GM12873 (cell line): Measurements from ENCODE around the gene ZMYND8.

Experiments used
- TF ChIP-seq, protein P1 (sequence below): IDR thresholded peaks from 2 replicates; pipeline ENCODE4 v1.5.1; 2012; ENCODE audit warnings: low read depth, mild to moderate bottlenecking, moderate library complexity, low read length, control low read depth; ENCODE audit not compliant: insufficient read depth; ENCODE audit errors: missing control alignments

Gene ZMYND8

DNA sequence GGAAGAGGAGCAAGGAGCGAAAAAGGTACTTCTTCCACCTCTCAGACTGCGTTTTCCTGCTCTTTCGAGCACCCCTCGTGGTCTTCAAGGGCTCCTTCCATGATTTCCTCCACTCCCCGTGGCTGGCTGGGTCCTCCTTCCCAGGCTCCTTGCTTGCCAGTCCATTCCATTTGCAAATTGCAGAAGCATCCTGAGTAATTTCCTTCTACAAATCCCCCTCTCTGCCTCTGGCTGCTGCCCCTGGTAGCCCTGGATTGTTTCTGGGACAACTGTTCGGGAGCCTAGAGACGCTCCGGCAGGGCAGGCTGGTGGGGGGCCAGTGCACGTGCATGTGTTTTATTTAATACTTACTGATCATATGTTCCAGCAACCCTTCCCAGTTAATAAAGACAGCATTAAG is 173.1 kb downstream of the ZMYND8 start:
- TF ChIP-seq, protein P1, sequence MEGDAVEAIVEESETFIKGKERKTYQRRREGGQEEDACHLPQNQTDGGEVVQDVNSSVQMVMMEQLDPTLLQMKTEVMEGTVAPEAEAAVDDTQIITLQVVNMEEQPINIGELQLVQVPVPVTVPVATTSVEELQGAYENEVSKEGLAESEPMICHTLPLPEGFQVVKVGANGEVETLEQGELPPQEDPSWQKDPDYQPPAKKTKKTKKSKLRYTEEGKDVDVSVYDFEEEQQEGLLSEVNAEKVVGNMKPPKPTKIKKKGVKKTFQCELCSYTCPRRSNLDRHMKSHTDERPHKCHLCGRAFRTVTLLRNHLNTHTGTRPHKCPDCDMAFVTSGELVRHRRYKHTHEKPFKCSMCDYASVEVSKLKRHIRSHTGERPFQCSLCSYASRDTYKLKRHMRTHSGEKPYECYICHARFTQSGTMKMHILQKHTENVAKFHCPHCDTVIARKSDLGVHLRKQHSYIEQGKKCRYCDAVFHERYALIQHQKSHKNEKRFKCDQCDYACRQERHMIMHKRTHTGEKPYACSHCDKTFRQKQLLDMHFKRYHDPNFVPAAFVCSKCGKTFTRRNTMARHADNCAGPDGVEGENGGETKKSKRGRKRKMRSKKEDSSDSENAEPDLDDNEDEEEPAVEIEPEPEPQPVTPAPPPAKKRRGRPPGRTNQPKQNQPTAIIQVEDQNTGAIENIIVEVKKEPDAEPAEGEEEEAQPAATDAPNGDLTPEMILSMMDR, result no peak

DNA sequence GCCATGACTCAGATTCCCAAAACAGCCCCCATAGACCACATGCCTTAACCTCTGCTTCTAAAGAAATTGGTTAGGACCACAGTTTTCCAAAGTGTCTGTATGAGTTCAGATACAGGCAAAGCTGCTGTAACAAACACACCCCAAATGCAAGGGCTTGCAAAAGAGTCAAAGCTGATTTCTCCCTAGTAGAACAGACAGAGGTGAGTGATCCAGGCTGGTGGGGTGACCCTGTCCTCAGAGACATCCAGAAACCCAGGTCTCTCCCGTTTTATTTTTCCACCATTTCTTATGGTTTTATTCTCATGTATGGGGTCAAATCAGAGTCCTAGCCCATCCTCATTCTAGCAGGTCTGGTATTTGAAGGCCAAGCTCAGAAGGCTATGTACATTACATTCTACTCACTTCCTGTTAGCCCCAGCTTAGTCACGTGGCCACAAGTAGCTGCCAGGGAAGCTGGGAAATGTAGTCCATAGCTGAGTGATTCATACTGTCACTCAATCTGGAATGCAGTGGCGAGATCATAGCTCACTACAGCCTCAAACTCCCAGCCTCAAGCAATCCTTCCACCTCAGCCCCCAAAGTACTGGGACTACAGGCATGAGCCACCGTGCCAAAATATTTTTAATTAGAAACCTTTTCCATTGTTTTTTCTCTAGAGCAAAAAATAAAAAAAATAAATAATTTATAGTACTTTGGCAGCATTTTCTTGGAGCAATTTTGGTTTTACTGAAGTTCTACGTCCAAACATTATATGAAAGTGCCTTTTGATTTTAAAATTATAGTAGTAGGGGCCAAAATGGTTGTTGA is 175.2 kb downstream of the ZMYND8 start:
- TF ChIP-seq, protein P1, result no peak

DNA sequence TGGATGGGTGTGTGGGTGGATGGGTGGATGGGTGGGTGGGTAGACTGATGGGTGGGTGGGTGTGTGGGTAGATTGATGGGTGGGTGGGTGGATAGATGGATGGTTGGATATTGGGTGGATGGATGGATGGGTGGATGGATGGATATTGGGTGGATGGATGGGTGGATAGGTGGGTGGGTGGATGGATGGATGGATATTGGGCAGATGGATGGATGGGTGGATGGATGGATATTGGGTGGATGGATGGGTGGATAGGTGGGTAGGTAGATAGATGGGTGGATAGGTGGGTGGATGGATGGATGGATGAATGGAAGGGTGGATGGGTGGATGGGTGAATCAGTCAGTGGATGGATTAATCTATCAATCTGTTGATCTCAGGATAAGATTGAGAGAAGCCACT is 177.2 kb downstream of the ZMYND8 start:
- TF ChIP-seq, protein P1, result no peak

DNA sequence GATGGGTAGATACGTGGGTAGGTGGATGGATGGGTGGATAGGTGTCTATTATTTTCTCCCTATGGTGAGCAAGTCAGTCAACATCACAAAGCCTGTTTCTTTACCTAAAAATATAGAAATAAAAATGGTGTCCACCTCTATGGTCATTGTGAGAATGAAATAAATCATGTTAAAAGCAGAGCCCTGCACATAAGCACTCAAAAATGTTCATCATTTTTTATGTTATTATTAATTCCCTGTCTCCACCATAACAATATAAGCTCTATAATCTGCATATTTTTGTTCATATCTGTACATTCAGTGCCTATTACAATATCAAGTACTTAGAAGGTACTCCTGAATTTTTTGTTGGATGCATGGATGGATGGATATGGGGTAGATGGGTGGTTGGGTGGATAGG is 177.6 kb downstream of the ZMYND8 start:
- TF ChIP-seq, protein P1, result no peak

DNA sequence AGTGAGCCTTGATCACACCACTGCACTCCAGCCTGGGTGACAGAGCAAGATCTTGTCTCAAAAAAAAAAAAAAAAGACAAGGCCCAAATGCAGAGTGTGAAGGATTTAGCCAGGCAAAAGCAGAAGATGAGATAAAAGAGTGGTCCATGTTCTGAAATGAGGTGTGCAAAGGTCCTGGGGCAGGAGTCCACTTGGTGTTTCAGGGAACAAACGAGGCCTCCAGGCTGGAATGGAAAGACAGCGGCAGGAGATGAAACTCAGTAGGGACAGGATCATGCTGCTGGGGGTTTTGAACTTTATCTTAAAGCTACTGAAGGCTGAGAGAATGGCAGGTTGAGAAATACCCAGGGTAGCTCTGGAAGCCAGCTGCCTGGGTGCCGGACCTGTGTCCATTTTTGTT is 178.2 kb downstream of the ZMYND8 start:
- TF ChIP-seq, protein P1, result no peak

DNA sequence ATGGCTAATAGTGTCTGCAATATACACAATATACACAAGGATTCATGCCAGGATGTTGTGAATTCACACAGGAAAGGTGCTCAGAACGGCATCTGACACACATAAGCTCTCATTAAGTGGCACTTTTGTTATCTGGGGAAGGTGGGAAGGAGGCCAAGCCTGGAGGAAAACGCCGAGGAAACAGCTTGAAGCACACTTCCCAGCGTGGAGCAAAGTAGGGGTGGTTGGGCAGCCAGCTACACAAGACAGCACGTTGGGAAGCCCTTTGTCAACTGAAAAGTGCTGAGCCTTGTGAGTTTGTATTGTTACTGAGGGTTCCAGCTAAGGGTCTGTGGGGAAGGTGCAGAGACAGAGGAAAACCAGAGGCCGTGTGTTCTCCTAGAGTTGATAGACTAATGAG is 181.0 kb downstream of the ZMYND8 start:
- TF ChIP-seq, protein P1, result no peak

DNA sequence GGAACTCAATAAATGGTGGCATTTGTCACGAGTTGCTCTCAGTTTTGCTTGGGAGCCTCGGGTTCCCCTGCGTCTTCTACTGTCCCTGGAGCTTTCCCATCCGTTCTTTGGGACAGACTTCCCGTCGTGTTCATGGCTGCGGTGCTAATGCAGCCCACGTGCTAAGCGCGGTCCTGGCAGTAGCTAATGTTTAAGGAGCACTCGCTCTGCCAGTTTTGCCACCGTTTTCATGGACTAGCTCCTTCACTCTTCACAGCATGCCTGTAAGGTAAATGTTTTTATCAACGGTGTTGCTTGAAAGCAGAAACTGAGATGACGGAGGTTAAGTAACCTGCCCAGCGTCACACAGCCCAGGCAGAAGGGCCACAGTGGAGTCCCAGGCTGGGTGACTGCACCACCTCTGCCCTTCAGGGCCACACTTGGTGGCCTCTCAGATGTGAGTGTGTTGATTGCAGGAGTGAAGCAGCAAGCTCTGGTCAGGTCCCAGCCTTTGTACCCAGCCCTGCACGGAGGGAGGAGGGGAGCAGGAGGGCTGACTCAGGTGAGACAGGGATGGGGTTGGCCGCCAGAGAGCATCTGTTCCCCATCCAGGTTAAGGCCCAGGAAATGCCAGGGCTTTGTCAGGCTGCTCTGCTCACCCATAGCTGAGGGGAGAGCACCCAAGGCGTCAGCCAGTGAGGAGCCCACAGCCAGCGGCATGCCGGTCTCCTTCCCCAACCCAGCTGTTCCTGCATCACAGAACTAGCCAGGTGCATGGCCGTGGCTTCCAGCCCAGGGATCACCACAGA is 181.8 kb downstream of the ZMYND8 start:
- TF ChIP-seq, protein P1, result no peak
